ENCODE measurements around the gene SCFD1.

SCFD1 gene

GRCh38 chr14:30709201-30709600 is 87.1 kb downstream of the SCFD1 start:
- in situ Hi-C loops (cut with MboI; ENCODE audit: low sequenced_read_pairs, unreplicated experiment), result no loop called here
- no peak for DNase-seq (ENCODE audit: low spot score)
- TF ChIP-seq CTCF (IDR thresholded peaks at IDR 0.05; ENCODE audit: borderline replicate concordance, control extremely low read depth, extremely low read depth, insufficient read depth, missing control alignments), result no peak

- DNase-seq (ENCODE audit: low spot score), result no peak
- TF ChIP-seq CTCF (IDR thresholded peaks at IDR 0.05; ENCODE audit: borderline replicate concordance, control extremely low read depth, extremely low read depth, insufficient read depth, missing control alignments), result no peak
- in situ Hi-C loops (cut with MboI; ENCODE audit: low sequenced_read_pairs, unreplicated experiment), result no loop called here
Measured at GRCh38 chr14:30710876-30711275, 88.8 kb downstream of the SCFD1 start.

GRCh38 chr14:30719137-30719536 is 97.0 kb downstream of the SCFD1 start:
- no peak for TF ChIP-seq CTCF (IDR thresholded peaks at IDR 0.05; ENCODE audit: borderline replicate concordance, control extremely low read depth, extremely low read depth, insufficient read depth, missing control alignments)
- DNase-seq (ENCODE audit: low spot score), result no peak
- in situ Hi-C loops (cut with MboI; ENCODE audit: low sequenced_read_pairs, unreplicated experiment), result no loop called here

GRCh38 chr14:30725763-30726162 is 103.6 kb downstream of the SCFD1 start:
- DNase-seq (ENCODE audit: low spot score), result no peak
- no peak for TF ChIP-seq CTCF (IDR thresholded peaks at IDR 0.05; ENCODE audit: borderline replicate concordance, control extremely low read depth, extremely low read depth, insufficient read depth, missing control alignments)
- in situ Hi-C loops (cut with MboI; ENCODE audit: low sequenced_read_pairs, unreplicated experiment), result no loop called here

GRCh38 chr14:30728471-30728870 is 106.4 kb downstream of the SCFD1 start:
- DNase-seq (ENCODE audit: low spot score), result no peak
- no peak for TF ChIP-seq CTCF (IDR thresholded peaks at IDR 0.05; ENCODE audit: borderline replicate concordance, control extremely low read depth, extremely low read depth, insufficient read depth, missing control alignments)
- in situ Hi-C loops (cut with MboI; ENCODE audit: low sequenced_read_pairs, unreplicated experiment), result no loop called here

GRCh38 chr14:30737916-30738315 is 115.8 kb downstream of the SCFD1 start:
- in situ Hi-C loops (cut with MboI; ENCODE audit: low sequenced_read_pairs, unreplicated experiment), result no loop called here
- DNase-seq (ENCODE audit: low spot score), result no peak
- no peak for TF ChIP-seq CTCF (IDR thresholded peaks at IDR 0.05; ENCODE audit: borderline replicate concordance, control extremely low read depth, extremely low read depth, insufficient read depth, missing control alignments)

- in situ Hi-C loops (cut with MboI; ENCODE audit: low sequenced_read_pairs, unreplicated experiment), result no loop called here
- no peak for TF ChIP-seq CTCF (IDR thresholded peaks at IDR 0.05; ENCODE audit: borderline replicate concordance, control extremely low read depth, extremely low read depth, insufficient read depth, missing control alignments)
- no peak for DNase-seq (ENCODE audit: low spot score)
Measured at GRCh38 chr14:30738978-30739377, 116.9 kb downstream of the SCFD1 start.
